Transverse colon (tissue), 4 donors: Measurements from ENCODE around the gene GNB3.
"Not testable (repeated sequence)": the region's sequence is repeated elsewhere in the genome, so short reads cannot be mapped to it uniquely, and the experiment has no call there.

Experiments used
- CTCF ChIP-seq, 5 experiments: fragments of 200-600 bp in 3 of 5; fragments of 450-650 bp in 2 of 5; sonication (generic) in 3 of 5; IDR thresholded peaks; 1 replicate in 2 of 5; 2 replicates in 3 of 5; pipeline ENCODE4 v1.5.1; 2016 to 2017; ENCODE audit warnings: antibody characterized with exemption in 5 of 5, inconsistent platforms in 3 of 5, mild to moderate bottlenecking in 2 of 5, moderate library complexity in 1 of 5
- EP300 ChIP-seq: sonication (generic); formaldehyde crosslinking; IDR thresholded peaks from one replicate; pipeline ENCODE4 v1.6.1; 2017; ENCODE audit warnings: antibody characterized with exemption, low read depth
- POLR2A ChIP-seq: fragments of 450-650 bp; IDR thresholded peaks from one replicate; pipeline ENCODE4 v1.6.1; 2016; ENCODE audit warnings: antibody characterized with exemption, mild to moderate bottlenecking, moderate library complexity
- POLR2AphosphoS5 ChIP-seq, 3 donors: sonication (generic); formaldehyde crosslinking; IDR thresholded peaks; one replicate each; pipeline ENCODE4 v1.6.1; 2016; ENCODE audit warnings: antibody characterized with exemption in 3 of 3

GRCh38 chr12:6865307-6865706 lies 24.6 kb downstream of the GNB3 start:
- not testable (repeated sequence) for TF ChIP-seq CTCF (IDR thresholded peaks at IDR 0.05); EP300; POLR2A; POLR2AphosphoS5 (IDR thresholded peaks at IDR 0.05)
